Myocyte (in vitro differentiated cells): Measurements from ENCODE around the gene SH2D7. TPM values are rescaled to one million over a fixed set of nuclear protein-coding genes. Genes with fewer than 3 reads are reported as not detected.
"Not testable (repeated sequence)": the region's sequence is repeated elsewhere in the genome, so short reads cannot be mapped to it uniquely, and the experiment has no call there.

Source experiments
- DNase-seq: peaks from one replicate; pipeline ENCODE4 v3.0.0-alpha.2; 2012; ENCODE audit warnings: low read depth
- total RNA-seq: library from RNA; depleted of rRNA; stranded (reverse); fragments of >200 nt; gene quantifications from 2 replicates; pipeline ENCODE4 v1.2.3, GENCODE V29; 2014

Gene SH2D7
- total RNA-seq, 1 donor from 2014 or later: 0.16 TPM

DNA sequence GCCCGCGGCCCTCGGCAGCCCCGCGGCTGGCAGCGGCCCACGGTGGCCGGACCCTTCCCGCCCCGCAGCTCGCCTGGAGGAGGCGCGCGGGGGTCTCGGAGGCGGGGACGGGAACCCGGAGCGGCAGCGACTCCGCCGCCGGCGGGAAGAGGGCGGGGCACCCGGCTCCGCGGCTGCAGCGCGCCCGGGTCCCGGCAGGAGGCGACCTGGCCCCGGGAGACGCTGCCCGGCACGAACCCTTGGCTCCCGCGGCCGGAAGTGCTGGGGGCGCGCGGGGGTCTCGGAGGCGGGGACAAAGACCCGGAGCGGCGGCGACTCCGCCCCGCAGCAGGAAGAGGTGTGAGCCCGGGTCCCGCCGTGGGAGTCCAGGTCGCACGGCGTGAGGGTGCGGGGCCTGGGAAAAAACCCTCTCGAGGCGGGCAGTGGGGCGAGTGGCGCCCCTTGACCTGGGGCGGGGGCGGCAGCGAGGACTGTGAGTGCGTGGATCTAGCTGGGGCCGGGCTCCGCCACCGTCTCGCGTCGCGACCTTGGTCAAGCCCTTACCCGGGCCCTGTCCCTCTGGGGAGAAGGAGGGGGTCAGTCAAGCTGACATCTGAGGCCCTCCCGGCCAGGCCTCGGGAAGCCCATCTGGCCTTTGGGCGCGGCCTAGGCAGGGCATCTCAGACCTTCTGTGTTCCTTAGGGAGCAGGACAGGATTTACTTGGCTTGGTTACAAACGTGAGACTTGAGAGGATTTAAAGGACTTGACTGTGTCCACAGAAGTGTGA, 39.1 kb downstream of the SH2D7 start, which contains the start of gene CIB2:
CIB2 (minus strand) TSS at position 151 of the 767 bp plus-strand sequence. CDS start 230 bp downstream, outside the sequence.
- DNase-seq: peak; percentile 71

DNA sequence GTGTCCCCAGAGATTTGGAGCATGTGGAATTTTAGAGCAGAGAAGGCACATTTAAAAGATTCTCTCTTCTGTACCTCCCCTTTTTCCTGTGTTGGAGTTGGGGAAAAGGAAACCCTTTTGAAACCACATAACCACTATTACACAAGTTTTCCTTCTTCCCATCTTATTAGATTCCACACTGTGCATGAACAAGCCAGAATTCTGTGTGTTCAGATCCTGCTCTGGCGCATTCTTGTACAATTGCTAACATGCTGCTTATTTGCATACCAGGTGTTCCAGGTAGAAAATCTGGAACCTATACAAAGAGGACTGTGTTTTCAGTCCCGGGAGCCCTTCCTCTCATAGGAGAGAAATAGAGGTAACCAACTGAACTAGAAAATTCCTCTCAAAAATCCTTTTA, 41.4 kb downstream of the SH2D7 start:
- no peak for DNase-seq

GRCh38 chr15:78139578-78139977, 47.2 kb downstream of the SH2D7 start:
- no peak for DNase-seq

- DNase-seq: no peak
Measured at GRCh38 chr15:78140292-78140691, 47.9 kb downstream of the SH2D7 start.

- DNase-seq: no peak
Measured at GRCh38 chr15:78142332-78142731, 50.0 kb downstream of the SH2D7 start.

DNA sequence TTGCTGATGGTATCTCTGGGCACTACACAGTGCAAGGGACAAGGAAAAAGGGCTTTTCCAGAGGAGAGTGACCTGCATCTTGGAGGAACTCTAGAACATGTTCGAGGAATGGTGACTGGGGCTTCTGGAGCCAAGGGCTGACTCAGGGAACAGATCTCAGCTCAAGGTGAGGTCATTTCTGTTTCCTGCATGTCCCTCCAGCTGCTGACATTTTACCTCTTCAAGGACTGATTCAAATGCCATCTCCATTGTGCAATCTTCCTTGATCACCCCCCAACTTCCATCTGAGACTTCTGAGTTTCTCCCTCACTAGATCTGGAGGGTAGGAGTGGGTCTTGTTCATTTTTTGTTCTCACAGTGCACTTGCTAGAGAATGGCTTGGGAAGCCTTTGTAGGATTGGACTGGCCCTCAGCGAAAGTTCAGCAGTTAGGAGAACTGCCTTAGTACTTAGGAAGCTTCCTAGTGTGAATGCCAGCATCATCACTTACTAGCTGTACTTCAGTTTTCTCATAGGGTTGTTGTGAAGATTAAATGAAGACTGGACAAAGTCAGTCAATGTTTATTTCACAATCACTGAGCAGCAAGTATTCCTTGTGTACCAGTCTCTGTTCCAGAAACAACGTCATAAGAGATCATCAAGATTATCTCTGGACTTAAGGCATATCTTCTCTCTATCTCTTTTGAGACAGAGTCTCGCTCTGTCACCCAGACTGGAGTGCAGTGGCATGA, 54.2 kb downstream of the SH2D7 start:
- no peak for DNase-seq

GRCh38 chr15:78147566-78147965, 55.2 kb downstream of the SH2D7 start:
- no peak for DNase-seq

GRCh38 chr15:78148392-78149067, 56.2 kb downstream of the SH2D7 start:
- no peak for DNase-seq

DNA sequence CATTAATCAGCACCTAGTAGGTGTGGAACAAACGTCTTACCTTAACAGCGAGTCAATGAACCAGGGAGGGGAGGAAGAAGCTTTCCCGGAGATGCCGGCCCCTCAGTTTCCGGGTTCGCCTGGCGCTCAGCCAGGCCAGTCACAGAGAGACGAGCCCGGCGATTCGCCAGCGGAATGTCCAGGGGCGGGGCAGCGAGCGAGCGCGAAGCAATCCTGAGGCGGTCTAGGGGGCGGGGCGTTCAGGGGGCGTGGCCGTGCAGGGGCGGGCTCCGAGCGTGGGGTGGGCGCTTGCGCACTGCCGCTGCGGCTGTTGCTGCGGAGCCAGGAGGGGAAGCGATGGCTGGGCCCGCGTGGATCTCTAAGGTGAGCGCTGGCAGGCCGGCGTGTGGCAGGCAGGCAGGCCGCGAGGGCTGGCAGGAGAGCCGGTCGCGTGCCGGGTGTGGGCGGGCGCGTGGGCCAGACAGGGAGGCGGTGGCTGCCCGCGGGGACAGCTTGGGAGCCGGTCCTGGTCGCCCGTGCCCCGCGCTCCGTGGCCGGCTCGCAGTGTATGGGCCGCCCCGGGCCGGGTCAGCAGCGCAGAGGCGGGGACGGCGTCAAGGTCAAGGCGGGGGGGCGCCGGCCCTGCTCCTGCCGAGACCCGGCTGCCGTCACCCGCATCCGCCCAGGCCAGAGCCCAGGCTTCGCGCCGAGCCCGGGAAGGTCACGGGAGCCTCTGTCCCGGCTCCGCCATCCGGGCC, 56.9 kb downstream of the SH2D7 start, which contains the start of gene IDH3A:
IDH3A (plus strand) TSS at position 295 of the 737 bp plus-strand sequence; CDS start at position 337, 42 bp downstream.
- DNase-seq: peak; percentile 98

GRCh38 chr15:78149805-78150751, 57.7 kb downstream of the SH2D7 start:
- DNase-seq: no peak

DNA sequence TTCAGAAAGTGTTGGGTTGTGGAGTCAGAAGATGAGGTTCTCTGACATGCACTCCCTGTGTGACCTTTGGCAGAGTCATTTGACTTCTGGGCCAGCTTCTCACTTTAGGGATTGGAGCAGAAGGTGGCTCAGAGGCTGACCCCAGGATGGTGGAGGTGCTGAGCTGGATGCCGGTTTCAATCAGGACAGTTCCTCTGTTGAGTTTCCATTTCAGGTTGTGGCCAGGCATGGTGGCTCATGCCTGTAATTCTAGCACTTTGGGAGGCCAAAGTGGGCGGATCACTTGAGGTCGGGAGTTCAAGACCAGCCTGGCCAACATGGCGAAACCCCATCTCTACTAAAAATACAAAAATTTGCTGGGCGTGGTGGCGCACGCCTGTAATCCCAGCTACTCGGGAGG, 58.7 kb downstream of the SH2D7 start:
- not testable (repeated sequence) for DNase-seq

Other genes starting within 250 kb of the SH2D7 start
- gene TBC1D2B, start 14.8 kb upstream of the SH2D7 start, total RNA-seq: 24.4 and 41.3 TPM in 2 replicates
- 1.6 and 2.9 TPM in 2 replicates for gene CIB2, start 38.9 kb downstream of the SH2D7 start, total RNA-seq
- 116 and 122 TPM in 2 replicates for gene IDH3A, start 56.8 kb downstream of the SH2D7 start, total RNA-seq
- 2.9 and 5.2 TPM in 2 replicates for gene ACSBG1, start 142.0 kb downstream of the SH2D7 start, total RNA-seq
- gene DNAJA4, start 172.0 kb downstream of the SH2D7 start, total RNA-seq: 9.8 and 11.6 TPM in 2 replicates
- gene SKIC8, start 207.0 kb downstream of the SH2D7 start, total RNA-seq: 49.5 and 56.8 TPM in 2 replicates
- gene CRABP1, start 247.8 kb downstream of the SH2D7 start, total RNA-seq: not detected in 2 replicates